GM12801 (cell line): ENCODE measurements around the gene MIER3.

Experiments used
- CTCF ChIP-seq: IDR thresholded peaks from one replicate; pipeline ENCODE4 v1.5.1; 2011; ENCODE audit warnings: control low read depth; ENCODE audit not compliant: insufficient read length; ENCODE audit errors: extremely low read depth

MIER3 gene

GRCh38 chr5:56958595-56958994 lies 6.7 kb upstream of the MIER3 start:
- TF ChIP-seq CTCF = no peak

- no peak for TF ChIP-seq CTCF
Observed at GRCh38 chr5:56954262-56954661, 2.3 kb upstream of the MIER3 start.

- no peak for TF ChIP-seq CTCF
Observed at GRCh38 chr5:56951126-56951945, 587 bp downstream of the MIER3 start.

- no peak for TF ChIP-seq CTCF
Observed at GRCh38 chr5:56950626-56951125, 1.2 kb downstream of the MIER3 start.

GRCh38 chr5:56947052-56947451 lies 4.9 kb downstream of the MIER3 start:
- no peak for TF ChIP-seq CTCF

GRCh38 chr5:56941981-56942380 lies 9.9 kb downstream of the MIER3 start:
- no peak for TF ChIP-seq CTCF

GRCh38 chr5:56938858-56939257 lies 13.1 kb downstream of the MIER3 start:
- no peak for TF ChIP-seq CTCF
